Measurements from ENCODE around the gene TAF15.

Gene TAF15

GRCh38 chr17:35797918-35798317 lies 11.4 kb upstream of the TAF15 start:
- Histone ChIP-seq H3K27ac (ENCODE audit: low read length) (no peak overlapping the region), H3K4me1 (ENCODE audit: control insufficient read depth, insufficient read depth, low read length) (0 out of 2 replicates have a peak, but pooled peaks cover 1% of the 10 kb centered on the region), H3K27me3 (ENCODE audit: control insufficient read depth, insufficient read depth, low read length) (peaks cover 27% of the 10 kb centered on the region), H3K36me3 (ENCODE audit: control insufficient read depth, insufficient read depth, low read length) (peaks cover 4% of the 10 kb centered on the region; the same call in 1 of the 2 replicates), H3K9me3 (ENCODE audit: control insufficient read depth, insufficient read depth, low read length) (no peaks in the 10 kb centered on the region), H3K4me3 (ENCODE audit: low read length) (no peak overlapping the region)
- WGBS (ENCODE audit: insufficient coverage, insufficient read length): no CpG with 5 or more reads among the region's 5 CpGs
- no peak for DNase-seq (ENCODE audit: low read depth, low spot score)

GRCh38 chr17:35799942-35800341 lies 9.3 kb upstream of the TAF15 start:
- no peak overlapping the region for H3K27ac ChIP-seq (ENCODE audit: low read length)
- H3K36me3 ChIP-seq (ENCODE audit: control insufficient read depth, insufficient read depth, low read length): peaks cover 4% of the 10 kb centered on the region; the same call in 1 of the 2 replicates
- H3K4me1 ChIP-seq (ENCODE audit: control insufficient read depth, insufficient read depth, low read length): 0 out of 2 replicates have a peak, but pooled peaks cover 1% of the 10 kb centered on the region
- no peak overlapping the region for H3K4me3 ChIP-seq (ENCODE audit: low read length)
- no peaks in the 10 kb centered on the region for H3K9me3 ChIP-seq (ENCODE audit: control insufficient read depth, insufficient read depth, low read length)
- DNase-seq (ENCODE audit: low read depth, low spot score): no peak
- peaks cover 15% of the 10 kb centered on the region for H3K27me3 ChIP-seq (ENCODE audit: control insufficient read depth, insufficient read depth, low read length)

GRCh38 chr17:35801583-35802224 lies 7.6 kb upstream of the TAF15 start:
- DNase-seq (ENCODE audit: low read depth, low spot score): no peak
- Histone ChIP-seq H3K4me1 (ENCODE audit: control insufficient read depth, insufficient read depth, low read length) (no peaks in the 10 kb centered on the region), H3K27ac (ENCODE audit: low read length) (no peak overlapping the region), H3K9me3 (ENCODE audit: control insufficient read depth, insufficient read depth, low read length) (no peaks in the 10 kb centered on the region), H3K36me3 (ENCODE audit: control insufficient read depth, insufficient read depth, low read length) (no peaks in the 10 kb centered on the region), H3K4me3 (ENCODE audit: low read length) (no peak overlapping the region), H3K27me3 (ENCODE audit: control insufficient read depth, insufficient read depth, low read length) (peaks cover 1% of the 10 kb centered on the region; the same call in 1 of the 2 replicates)
- WGBS (ENCODE audit: insufficient coverage, insufficient read length): no CpG with 5 or more reads among the region's 9 CpGs

GRCh38 chr17:35804658-35805192 lies 4.6 kb upstream of the TAF15 start:
- Histone ChIP-seq H3K9me3 (ENCODE audit: control insufficient read depth, insufficient read depth, low read length) (no peaks in the 10 kb centered on the region), H3K4me1 (ENCODE audit: control insufficient read depth, insufficient read depth, low read length) (no peaks in the 10 kb centered on the region), H3K4me3 (ENCODE audit: low read length) (no peak overlapping the region), H3K27me3 (ENCODE audit: control insufficient read depth, insufficient read depth, low read length) (no peaks in the 10 kb centered on the region), H3K27ac (ENCODE audit: low read length) (no peak overlapping the region), H3K36me3 (ENCODE audit: control insufficient read depth, insufficient read depth, low read length) (no peaks in the 10 kb centered on the region)
- DNase-seq (ENCODE audit: low read depth, low spot score): peak; percentile 72
- WGBS (ENCODE audit: insufficient coverage, insufficient read length): no CpG with 5 or more reads among the region's 1 CpG

- no peak overlapping the region for H3K4me3 ChIP-seq (ENCODE audit: low read length)
- H3K9me3 ChIP-seq (ENCODE audit: control insufficient read depth, insufficient read depth, low read length): no peaks in the 10 kb centered on the region
- H3K36me3 ChIP-seq (ENCODE audit: control insufficient read depth, insufficient read depth, low read length): no peaks in the 10 kb centered on the region
- H3K27me3 ChIP-seq (ENCODE audit: control insufficient read depth, insufficient read depth, low read length): no peaks in the 10 kb centered on the region
- no peak for DNase-seq (ENCODE audit: low read depth, low spot score)
- H3K4me1 ChIP-seq (ENCODE audit: control insufficient read depth, insufficient read depth, low read length): no peaks in the 10 kb centered on the region
- H3K27ac ChIP-seq (ENCODE audit: low read length): no peak overlapping the region
- no CpG with 5 or more reads among the region's 7 CpGs for WGBS (ENCODE audit: insufficient coverage, insufficient read length)
These were observed 1.7 kb upstream of the TAF15 start for GRCh38 chr17:35807371-35808144.

- no peaks in the 10 kb centered on the region for H3K36me3 ChIP-seq (ENCODE audit: control insufficient read depth, insufficient read depth, low read length)
- WGBS (ENCODE audit: insufficient coverage, insufficient read length): no CpG with 5 or more reads among the region's 19 CpGs
- no peak for DNase-seq (ENCODE audit: low read depth, low spot score)
These were observed 883 bp upstream of the TAF15 start for GRCh38 chr17:35808240-35808961.

GRCh38 chr17:35809855-35810461 lies 674 bp downstream of the TAF15 start:
- peak overlapping the region; percentile 77 for H3K4me3 ChIP-seq (ENCODE audit: low read length)
- H3K27ac ChIP-seq (ENCODE audit: low read length): no peak overlapping the region
- no CpG with 5 or more reads among the region's 24 CpGs for WGBS (ENCODE audit: insufficient coverage, insufficient read length)
- H3K4me1 ChIP-seq (ENCODE audit: control insufficient read depth, insufficient read depth, low read length): no peaks in the 10 kb centered on the region
- no peaks in the 10 kb centered on the region for H3K9me3 ChIP-seq (ENCODE audit: control insufficient read depth, insufficient read depth, low read length)
- H3K36me3 ChIP-seq (ENCODE audit: control insufficient read depth, insufficient read depth, low read length): no peaks in the 10 kb centered on the region
- no peak for DNase-seq (ENCODE audit: low read depth, low spot score)
- no peaks in the 10 kb centered on the region for H3K27me3 ChIP-seq (ENCODE audit: control insufficient read depth, insufficient read depth, low read length)

More at GRCh38 chr17:35808240-35808961, 883 bp upstream of the TAF15 start:
- no peak overlapping the region for H3K27ac ChIP-seq (ENCODE audit: low read length)
- H3K27me3 ChIP-seq (ENCODE audit: control insufficient read depth, insufficient read depth, low read length): no peaks in the 10 kb centered on the region
- H3K4me3 ChIP-seq (ENCODE audit: low read length): peak overlapping the region; percentile 58; the same call in 1 of the 2 replicates
- H3K4me1 ChIP-seq (ENCODE audit: control insufficient read depth, insufficient read depth, low read length): no peaks in the 10 kb centered on the region
- H3K9me3 ChIP-seq (ENCODE audit: control insufficient read depth, insufficient read depth, low read length): no peaks in the 10 kb centered on the region

- Histone ChIP-seq H3K27me3 (ENCODE audit: control insufficient read depth, insufficient read depth, low read length) (no peaks in the 10 kb centered on the region), H3K36me3 (ENCODE audit: control insufficient read depth, insufficient read depth, low read length) (peaks cover 2% of the 10 kb centered on the region; the same call in 1 of the 2 replicates), H3K9me3 (ENCODE audit: control insufficient read depth, insufficient read depth, low read length) (no peaks in the 10 kb centered on the region), H3K27ac (ENCODE audit: low read length) (no peak overlapping the region), H3K4me3 (ENCODE audit: low read length) (no peak overlapping the region), H3K4me1 (ENCODE audit: control insufficient read depth, insufficient read depth, low read length) (no peaks in the 10 kb centered on the region)
- DNase-seq (ENCODE audit: low read depth, low spot score): no peak
- no CpG with 5 or more reads among the region's 6 CpGs for WGBS (ENCODE audit: insufficient coverage, insufficient read length)
These were observed 2.5 kb downstream of the TAF15 start for GRCh38 chr17:35811759-35812158.

- no peaks in the 10 kb centered on the region for H3K27me3 ChIP-seq (ENCODE audit: control insufficient read depth, insufficient read depth, low read length)
- H3K4me3 ChIP-seq (ENCODE audit: low read length): no peak overlapping the region
- H3K4me1 ChIP-seq (ENCODE audit: control insufficient read depth, insufficient read depth, low read length): no peaks in the 10 kb centered on the region
- H3K9me3 ChIP-seq (ENCODE audit: control insufficient read depth, insufficient read depth, low read length): no peaks in the 10 kb centered on the region
- H3K27ac ChIP-seq (ENCODE audit: low read length): no peak overlapping the region
- no CpG with 5 or more reads among the region's 5 CpGs for WGBS (ENCODE audit: insufficient coverage, insufficient read length)
- no peak for DNase-seq (ENCODE audit: low read depth, low spot score)
- H3K36me3 ChIP-seq (ENCODE audit: control insufficient read depth, insufficient read depth, low read length): peaks cover 2% of the 10 kb centered on the region; the same call in 1 of the 2 replicates
These were observed 3.2 kb downstream of the TAF15 start for GRCh38 chr17:35812456-35812855.

GRCh38 chr17:35816723-35817122 lies 7.4 kb downstream of the TAF15 start:
- WGBS (ENCODE audit: insufficient coverage, insufficient read length): no CpG with 5 or more reads among the region's 5 CpGs
- Histone ChIP-seq H3K4me3 (ENCODE audit: low read length) (no peak overlapping the region), H3K9me3 (ENCODE audit: control insufficient read depth, insufficient read depth, low read length) (no peaks in the 10 kb centered on the region), H3K27ac (ENCODE audit: low read length) (no peak overlapping the region), H3K36me3 (ENCODE audit: control insufficient read depth, insufficient read depth, low read length) (peaks cover 8% of the 10 kb centered on the region; the same call in 1 of the 2 replicates), H3K4me1 (ENCODE audit: control insufficient read depth, insufficient read depth, low read length) (no peaks in the 10 kb centered on the region), H3K27me3 (ENCODE audit: control insufficient read depth, insufficient read depth, low read length) (no peaks in the 10 kb centered on the region)
- DNase-seq (ENCODE audit: low read depth, low spot score): no peak
